ENCODE data around the gene C15orf39.

GRCh38 chr15:75164625-75165350, 36.9 kb upstream of the C15orf39 start:
- no peak for TF ChIP-seq CTCF (IDR thresholded peaks at IDR 0.05)
- no peak for TF ChIP-seq POLR2A (IDR thresholded peaks at IDR 0.05)
